Psoas muscle (tissue), 8 donors: ENCODE data around the gene PLA2G15. TPM values are rescaled to one million over a fixed set of nuclear protein-coding genes. Genes with fewer than 3 reads are reported as not detected.

Experiments
- ATAC-seq, 4 donors: fragments of 200-7000 bp; cut with Tn5 transposase; one replicate each; pipeline ENCODE4 v1.9.1; 2020; ENCODE audit warnings: moderate library complexity in 3 of 4, mild to moderate bottlenecking in 2 of 4
- DNase-seq, 2 donors: peaks; one replicate each; pipeline ENCODE4 v3.0.0-alpha.2; 2020
- H3K27ac ChIP-seq: fragments of 200-600 bp; one replicate; pipeline ENCODE4 v1.8.0; 2022
- H3K27me3 ChIP-seq, 3 donors: fragments of 200-600 bp in 1 of 3; one replicate each; pipeline versions ENCODE4 v1.6.1 to v1.8.0; 2013 to 2022; ENCODE audit warnings: low read length in 2 of 3, mild to moderate bottlenecking in 2 of 3, moderate library complexity in 1 of 3; ENCODE audit not compliant: insufficient read depth in 3 of 3
- H3K36me3 ChIP-seq, 2 donors: fragments of 200-600 bp in 1 of 2; one replicate each; pipeline versions ENCODE4 v1.6.1 to v1.8.0; 2013 to 2022; ENCODE audit warnings: low read depth in 1 of 2, mild to moderate bottlenecking in 1 of 2, moderate library complexity in 1 of 2; ENCODE audit not compliant: insufficient read depth in 1 of 2
- H3K4me1 ChIP-seq: fragments of 200-600 bp; one replicate; pipeline ENCODE4 v1.8.0; 2022
- H3K4me3 ChIP-seq: fragments of 200-600 bp; one replicate; pipeline ENCODE4 v1.8.0; 2022; ENCODE audit warnings: mild to moderate bottlenecking
- H3K9me3 ChIP-seq: fragments of 200-600 bp; one replicate; pipeline ENCODE4 v1.8.0; 2022
- WGBS, 3 donors: extraction: QIAGEN DNeasy Blood & Tissue Kit; methylation state at CpG; one replicate each; pipeline versions ENCODE4 v1.1.6 to v1.1.7; 2013; 5-methylcytosine and 5-hydroxymethylcytosine counted together
- intact Hi-C, 2 donors: fragments of 100-400 bp; cut with DNase I; formaldehyde crosslinking; loops; one replicate each; pipeline versions ENCODE4 v1.11.0 to v1.14.2; 2022
- polyA plus RNA-seq, 3 donors: library from polyadenylated mRNA; stranded (reverse); fragments of 200-250 nt; gene quantifications; one replicate each; pipeline ENCODE4 v1.2.3, GENCODE V29; 2013
- total RNA-seq, 4 donors: library from RNA; stranded (reverse); fragmentation: NEBNext Ultra II Directional in 2 of 4; extraction: Animal tissue kit (Norgen Biotek cat#: 25700) in 2 of 4; gene quantifications; one replicate each; pipeline versions ENCODE4 v1.2.1 to v1.2.4, GENCODE V29; 2021 to 2023
- TF ChIP-seq, protein P1 (sequence below): fragments of 200-600 bp; IDR thresholded peaks from one replicate; pipeline ENCODE4 v1.8.0; 2022; ENCODE audit warnings: antibody characterized with exemption
- donor health status: healthy with polysubstance abuse.
- donor health status: DM: no; HTN: no; CAD: no; lungs with moderate emphysema.
- donor health status: Bipolar disorder and iron deficiency.
- donor health status: healthy.
- donor health status: DM: yes; HTN: yes; CAD: no.
- donor health status: DM: no; HTN: no; CAD: no.
- donor health status: DM: no; HTN: no; CAD: no.
- donor health status: DM: yes; HTN: yes; CAD: no.

The PLA2G15 gene
- total and polyA plus RNA-seq, 7 donors = 13.0 to 65.0 (median 29.3) TPM

- Histone ChIP-seq H3K27ac (peak overlapping the region; percentile 92), H3K4me1 (peaks cover 67% of the 10 kb centered on the region), H3K36me3 (peaks cover 0 to 76% of the 10 kb centered on the region in 2 donors), H3K27me3 (no peaks in the 10 kb centered on the region), H3K9me3 (no peaks in the 10 kb centered on the region), H3K4me3 (peak overlapping the region; percentile 97)
- 95 to 97% (median 95%) methylated on average over 4 of the region's 4 CpGs for WGBS, 3 donors
- intact Hi-C loops = no loop called here
- DNase-seq (no peak), ATAC-seq (no peak)
- TF ChIP-seq, protein P1, sequence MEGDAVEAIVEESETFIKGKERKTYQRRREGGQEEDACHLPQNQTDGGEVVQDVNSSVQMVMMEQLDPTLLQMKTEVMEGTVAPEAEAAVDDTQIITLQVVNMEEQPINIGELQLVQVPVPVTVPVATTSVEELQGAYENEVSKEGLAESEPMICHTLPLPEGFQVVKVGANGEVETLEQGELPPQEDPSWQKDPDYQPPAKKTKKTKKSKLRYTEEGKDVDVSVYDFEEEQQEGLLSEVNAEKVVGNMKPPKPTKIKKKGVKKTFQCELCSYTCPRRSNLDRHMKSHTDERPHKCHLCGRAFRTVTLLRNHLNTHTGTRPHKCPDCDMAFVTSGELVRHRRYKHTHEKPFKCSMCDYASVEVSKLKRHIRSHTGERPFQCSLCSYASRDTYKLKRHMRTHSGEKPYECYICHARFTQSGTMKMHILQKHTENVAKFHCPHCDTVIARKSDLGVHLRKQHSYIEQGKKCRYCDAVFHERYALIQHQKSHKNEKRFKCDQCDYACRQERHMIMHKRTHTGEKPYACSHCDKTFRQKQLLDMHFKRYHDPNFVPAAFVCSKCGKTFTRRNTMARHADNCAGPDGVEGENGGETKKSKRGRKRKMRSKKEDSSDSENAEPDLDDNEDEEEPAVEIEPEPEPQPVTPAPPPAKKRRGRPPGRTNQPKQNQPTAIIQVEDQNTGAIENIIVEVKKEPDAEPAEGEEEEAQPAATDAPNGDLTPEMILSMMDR = no peak
These were observed 24.6 kb downstream of the PLA2G15 start for GRCh38 chr16:68269793-68270192.

GRCh38 chr16:68270353-68270752 lies 25.2 kb downstream of the PLA2G15 start:
- H3K4me1 ChIP-seq = peaks cover 71% of the 10 kb centered on the region

GRCh38 chr16:68272507-68273209 lies 27.5 kb downstream of the PLA2G15 start:
- Histone ChIP-seq H3K27ac (peak overlapping the region; percentile 92), H3K9me3 (no peaks in the 10 kb centered on the region), H3K4me1 (peaks cover 86% of the 10 kb centered on the region), H3K4me3 (peak overlapping the region; percentile 97), H3K36me3 (peaks cover 0 to 88% of the 10 kb centered on the region in 2 donors), H3K27me3 (no peaks in the 10 kb centered on the region)
- 79 to 93% (median 90%) methylated on average over 4 of the region's 4 CpGs for WGBS, 3 donors
- intact Hi-C loops = no loop called here
- no peak for DNase-seq
- TF ChIP-seq, protein P1 = no peak
- no peak for ATAC-seq

More at GRCh38 chr16:68270353-68270752, 25.2 kb downstream of the PLA2G15 start:
- Histone ChIP-seq H3K4me3 (peak overlapping the region; percentile 97), H3K9me3 (no peaks in the 10 kb centered on the region), H3K27me3 (no peaks in the 10 kb centered on the region), H3K36me3 (peaks cover 0 to 82% of the 10 kb centered on the region in 2 donors), H3K27ac (peak overlapping the region; percentile 92)
- TF ChIP-seq, protein P1 = no peak
- ATAC-seq (no peak), DNase-seq (no peak)
- WGBS, 3 donors = 0 to 76% (median 0%) methylated on average over 1 of the region's 1 CpG
- intact Hi-C loops = no loop called here

GRCh38 chr16:68273459-68273858 lies 28.3 kb downstream of the PLA2G15 start:
- intact Hi-C loops = no loop called here
- WGBS, 3 donors = 79 to 92% (median 81%) methylated on average over 5 of the region's 5 CpGs
- Histone ChIP-seq H3K9me3 (no peaks in the 10 kb centered on the region), H3K4me1 (peaks cover 78% of the 10 kb centered on the region), H3K4me3 (peak overlapping the region; percentile 97), H3K27me3 (no peaks in the 10 kb centered on the region), H3K36me3 (peaks cover 0 to 85% of the 10 kb centered on the region in 2 donors), H3K27ac (peak overlapping the region; percentile 92)
- TF ChIP-seq, protein P1 = no peak
- no peak for ATAC-seq
- no peak for DNase-seq
